Smooth muscle cell of the coronary artery (primary cell): ENCODE measurements around the gene ZNF518B. TPM values are rescaled to one million over a fixed set of nuclear protein-coding genes. Genes with fewer than 3 reads are reported as not detected.

Experiments used
- total RNA-seq: library from RNA; depleted of rRNA; stranded (reverse); fragments of >200 nt; gene quantifications from 2 replicates; pipeline ENCODE4 v1.2.3, GENCODE V29; 2014; ENCODE audit warnings: low replicate concordance

ZNF518B gene
- 15.6 and 22.5 TPM in 2 replicates for total RNA-seq

DNA sequence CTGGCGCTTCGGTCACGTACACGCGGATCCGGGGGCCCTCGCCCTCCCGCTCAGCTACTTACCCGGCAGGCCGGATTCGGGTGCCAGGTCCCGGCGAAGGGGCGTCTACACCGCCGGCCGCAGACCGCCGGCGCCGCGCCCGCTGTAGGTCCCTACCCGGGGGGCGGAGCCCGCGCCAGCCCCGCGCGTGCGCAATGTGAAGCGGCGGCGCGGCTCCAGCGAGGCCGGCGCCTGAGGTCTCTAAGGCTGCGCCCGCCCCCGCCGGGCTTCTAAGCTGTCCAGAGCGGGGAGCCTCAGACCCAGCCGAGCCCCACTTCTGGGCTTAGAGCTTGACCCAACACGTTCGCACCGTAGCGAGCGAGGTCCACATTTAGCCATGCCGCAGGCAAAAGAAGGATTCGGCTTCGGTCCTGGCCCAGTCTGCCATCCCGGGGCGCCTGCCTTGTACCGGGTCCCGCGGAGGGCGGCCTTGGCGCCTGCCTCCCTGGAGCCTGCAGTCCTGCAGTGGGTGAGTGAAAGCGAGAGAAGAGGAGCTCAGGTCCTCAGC, at the start of gene ZNF518B:
ZNF518B (minus strand) TSS at position 172 of the 547 bp plus-strand sequence. CDS start 11,098 bp downstream, outside the sequence.

Other genes with a start within 250 kb of the ZNF518B start
- not detected in 2 replicates for gene CLNK, start 227.3 kb upstream of the ZNF518B start, total RNA-seq